DMS114 treated with DMSO at 0.1 percent for 48 hours (cell line): Measurements from ENCODE around the gene FMNL1.

Source experiments
- DNase-seq: peaks from one replicate; lab custom pipeline; 2025; ENCODE audit not compliant: unreplicated experiment; lab: John Stamatoyannopoulos, UW

FMNL1 gene

DNA sequence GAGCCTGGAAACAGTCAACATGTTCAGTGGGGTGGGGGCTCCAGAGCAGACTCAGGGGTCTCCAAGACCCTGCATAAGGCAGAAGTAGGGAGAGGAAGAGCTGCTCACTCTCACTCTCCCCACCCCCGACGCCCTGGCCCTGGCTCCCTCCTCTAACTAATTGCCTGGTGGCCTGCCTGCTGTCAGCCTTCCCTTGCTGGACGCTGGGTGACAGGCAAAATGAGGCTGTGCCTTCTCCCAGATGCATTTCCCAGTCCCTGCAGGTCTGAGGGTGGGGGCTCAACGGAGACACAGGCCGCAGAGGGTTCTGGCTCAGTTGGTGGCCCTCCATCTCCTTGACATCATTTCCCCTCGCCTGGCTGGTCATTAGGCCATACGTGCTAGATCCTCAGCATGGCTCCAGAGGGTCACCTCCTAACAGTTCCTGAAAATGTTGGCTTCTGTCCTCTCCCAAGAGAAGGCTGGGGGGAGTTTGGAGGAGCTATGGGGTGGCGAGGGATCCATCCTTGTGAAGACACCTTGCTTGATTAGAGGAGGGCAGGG lies 1.4 kb downstream of the FMNL1 start:
- no peak for DNase-seq

DNA sequence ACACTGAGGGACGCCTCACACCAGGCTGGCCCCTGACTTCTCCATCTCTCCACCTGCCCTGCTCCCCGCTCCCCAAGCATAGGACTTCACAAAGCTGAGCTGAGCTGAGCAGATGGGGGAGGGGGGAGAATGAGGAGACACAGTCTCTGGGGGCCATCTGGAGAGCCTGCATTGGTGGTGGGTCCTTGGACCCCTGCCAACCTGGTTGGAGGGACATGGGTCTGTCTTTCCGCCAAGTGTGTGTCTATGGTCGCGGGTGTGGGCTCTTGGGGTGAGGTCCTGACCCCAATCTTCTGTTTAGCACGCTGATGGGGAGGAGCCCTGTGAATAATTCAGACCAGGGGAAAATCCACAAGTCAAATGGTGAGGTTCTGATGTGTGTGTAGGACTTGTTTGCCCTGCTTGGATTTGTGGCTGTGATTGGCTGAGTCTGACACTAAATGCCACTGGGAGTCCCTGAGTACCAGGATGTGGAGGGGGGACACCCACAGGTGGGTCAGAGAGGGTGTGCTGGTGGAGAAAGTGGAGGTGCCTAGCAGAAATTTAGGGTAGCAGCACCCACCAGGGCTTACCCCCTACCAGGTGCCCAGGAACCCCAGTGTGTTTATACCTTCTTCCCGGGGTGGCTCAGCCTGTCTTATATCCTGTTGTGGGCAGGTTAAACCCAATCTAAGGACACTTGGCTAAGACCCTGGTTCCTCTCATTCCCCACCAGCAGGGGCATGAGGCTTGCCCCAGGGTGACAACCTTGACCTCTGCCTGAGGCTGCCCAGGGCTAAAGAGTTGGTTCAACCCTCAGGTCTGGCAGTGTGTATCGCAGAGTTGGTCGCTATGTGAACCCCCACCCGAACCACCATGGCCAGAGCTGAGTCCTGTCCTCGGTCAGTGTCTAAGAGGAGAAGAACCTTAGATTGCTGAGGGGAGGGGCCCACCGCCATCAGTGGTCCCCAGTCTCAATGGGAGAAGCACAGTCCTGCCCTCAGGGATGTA lies 2.1 kb downstream of the FMNL1 start:
- no peak for DNase-seq

DNA sequence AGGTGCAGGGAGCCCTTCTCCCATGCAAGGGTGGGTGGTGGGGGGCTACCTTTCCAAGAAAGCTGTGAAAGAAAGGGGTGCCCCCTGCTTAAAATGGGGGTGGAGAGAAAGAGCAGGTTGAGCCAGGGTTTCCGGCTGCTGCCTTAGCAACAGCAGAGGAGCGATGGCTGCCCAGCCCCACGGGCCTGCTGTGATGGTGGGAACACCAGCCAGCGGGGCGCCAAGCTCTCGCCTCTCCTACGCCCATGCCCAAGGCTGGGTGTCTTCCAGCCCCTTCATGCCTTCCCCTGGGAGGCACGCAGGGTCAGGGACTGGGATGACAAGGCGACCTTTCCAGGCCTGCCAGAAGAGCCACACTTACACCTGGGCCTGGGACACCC lies 3.0 kb downstream of the FMNL1 start:
- no peak for DNase-seq

DNA sequence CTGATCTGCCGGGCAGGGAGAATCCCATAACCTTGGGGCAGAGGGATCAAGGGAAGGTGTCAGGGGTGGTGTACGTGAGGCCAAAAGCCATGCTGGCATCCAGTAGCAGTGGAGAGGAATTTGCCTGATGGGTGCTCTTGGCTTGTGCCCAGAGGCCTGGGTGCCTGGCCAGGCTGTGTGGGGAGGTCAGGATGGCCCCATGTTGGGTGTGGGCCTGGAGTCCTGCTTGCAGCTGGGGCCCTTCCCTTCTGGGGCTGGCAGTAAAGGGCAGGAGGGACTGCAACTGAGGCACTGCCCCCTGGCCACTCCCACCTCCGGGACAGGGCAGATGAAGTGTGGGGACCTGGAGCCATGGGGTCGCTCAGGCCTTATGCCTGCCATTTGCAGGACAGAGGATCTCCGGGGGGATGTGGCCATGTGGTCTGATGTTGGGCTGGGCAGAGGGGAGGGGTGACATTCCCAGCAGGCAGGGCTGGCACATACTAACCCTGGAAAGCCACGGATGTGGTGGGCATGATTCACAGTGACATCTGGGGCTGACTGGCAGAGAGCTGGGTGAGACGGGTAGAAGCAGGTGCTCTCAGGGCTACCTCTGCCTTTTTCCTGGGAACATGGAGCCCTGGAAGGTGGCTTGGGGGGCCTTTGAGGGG lies 3.5 kb downstream of the FMNL1 start:
- no peak for DNase-seq

DNA sequence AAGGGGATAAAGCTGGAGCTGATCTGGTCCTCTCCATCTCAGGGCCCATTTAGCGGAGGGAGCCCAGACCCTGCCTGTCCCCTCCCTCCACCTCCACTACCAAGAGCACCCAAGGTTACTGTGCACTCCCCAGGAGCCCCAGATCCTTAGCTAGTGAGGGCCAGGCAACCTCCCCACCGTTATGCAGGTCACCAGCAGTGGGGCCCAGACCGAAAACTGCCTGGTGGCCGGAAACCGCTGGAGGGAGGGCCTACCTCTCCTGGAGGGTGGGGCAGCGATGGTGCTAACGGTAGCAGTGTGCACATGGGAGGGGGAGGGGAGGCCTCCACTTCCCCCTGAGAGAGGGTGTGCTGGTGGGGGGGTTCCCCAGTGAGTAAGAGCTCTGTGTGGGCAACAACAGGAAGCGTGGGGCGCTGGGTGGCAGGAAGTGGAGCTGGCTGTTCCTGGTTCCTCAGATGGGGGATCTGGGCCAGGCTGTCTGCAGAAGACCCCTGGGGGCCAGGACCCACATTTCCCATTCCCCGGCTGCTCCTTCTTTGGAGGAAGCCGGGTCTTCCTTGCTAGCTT lies 4.4 kb downstream of the FMNL1 start:
- DNase-seq: no peak

DNA sequence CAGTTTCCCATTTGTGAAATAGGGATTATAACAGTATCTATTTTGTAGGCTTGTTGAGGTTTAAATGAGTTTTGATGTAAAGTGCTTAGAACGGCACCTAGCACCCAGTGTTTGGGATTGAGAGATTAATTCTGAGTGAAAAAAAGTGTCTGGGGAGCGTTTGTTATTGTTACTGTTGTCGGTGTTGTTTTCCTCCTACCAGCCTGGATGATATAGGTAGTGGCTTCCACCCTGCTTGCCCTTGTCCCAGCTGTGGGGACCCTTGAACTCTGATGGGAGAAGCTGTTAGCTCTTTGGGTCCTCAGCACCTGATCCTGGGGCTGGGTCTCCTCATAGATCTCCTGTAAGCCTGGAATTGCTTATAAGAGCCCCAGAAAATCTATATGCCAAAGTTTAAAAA lies 4.9 kb downstream of the FMNL1 start:
- no peak for DNase-seq

DNA sequence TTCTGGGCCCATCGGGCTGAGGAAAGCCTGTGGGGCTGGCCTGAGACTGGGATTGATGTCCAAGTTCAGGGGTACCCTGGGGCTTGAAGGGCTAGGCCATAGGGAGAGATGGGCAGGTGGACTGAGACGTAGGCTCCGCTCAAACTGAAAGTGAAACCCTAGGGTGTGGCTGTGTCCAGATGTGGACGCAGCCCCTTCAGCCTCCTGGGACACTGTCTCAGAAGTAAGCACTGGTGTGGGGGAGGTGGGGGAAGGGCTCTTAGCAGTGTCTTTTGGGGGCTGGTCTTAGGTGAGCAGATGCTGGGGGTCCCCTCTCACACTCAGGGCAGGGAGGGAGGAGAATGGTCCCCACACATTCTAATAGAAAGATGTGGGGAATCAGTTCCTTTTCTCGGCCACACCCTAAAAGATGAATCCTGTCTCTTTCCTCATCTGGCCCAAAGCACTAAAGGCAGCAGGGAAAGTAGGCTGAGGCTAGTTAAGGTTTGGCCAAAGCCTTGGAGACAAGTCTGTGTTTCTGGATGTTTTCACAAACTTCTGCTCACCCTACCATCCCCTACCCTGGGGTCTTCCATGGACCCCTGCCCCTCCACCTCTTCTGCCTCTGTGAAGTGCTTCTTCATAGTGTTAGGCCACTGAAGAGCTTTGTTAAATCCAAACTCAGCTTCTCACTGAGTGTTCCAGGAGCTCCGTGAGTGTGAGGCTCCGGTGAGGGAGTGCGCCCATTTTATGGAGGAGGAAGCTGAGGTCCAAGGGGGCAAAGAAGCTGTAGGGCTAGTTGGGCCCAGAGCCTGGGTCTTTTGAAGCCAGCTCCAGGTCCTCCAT lies 5.6 kb downstream of the FMNL1 start:
- DNase-seq: no peak

DNA sequence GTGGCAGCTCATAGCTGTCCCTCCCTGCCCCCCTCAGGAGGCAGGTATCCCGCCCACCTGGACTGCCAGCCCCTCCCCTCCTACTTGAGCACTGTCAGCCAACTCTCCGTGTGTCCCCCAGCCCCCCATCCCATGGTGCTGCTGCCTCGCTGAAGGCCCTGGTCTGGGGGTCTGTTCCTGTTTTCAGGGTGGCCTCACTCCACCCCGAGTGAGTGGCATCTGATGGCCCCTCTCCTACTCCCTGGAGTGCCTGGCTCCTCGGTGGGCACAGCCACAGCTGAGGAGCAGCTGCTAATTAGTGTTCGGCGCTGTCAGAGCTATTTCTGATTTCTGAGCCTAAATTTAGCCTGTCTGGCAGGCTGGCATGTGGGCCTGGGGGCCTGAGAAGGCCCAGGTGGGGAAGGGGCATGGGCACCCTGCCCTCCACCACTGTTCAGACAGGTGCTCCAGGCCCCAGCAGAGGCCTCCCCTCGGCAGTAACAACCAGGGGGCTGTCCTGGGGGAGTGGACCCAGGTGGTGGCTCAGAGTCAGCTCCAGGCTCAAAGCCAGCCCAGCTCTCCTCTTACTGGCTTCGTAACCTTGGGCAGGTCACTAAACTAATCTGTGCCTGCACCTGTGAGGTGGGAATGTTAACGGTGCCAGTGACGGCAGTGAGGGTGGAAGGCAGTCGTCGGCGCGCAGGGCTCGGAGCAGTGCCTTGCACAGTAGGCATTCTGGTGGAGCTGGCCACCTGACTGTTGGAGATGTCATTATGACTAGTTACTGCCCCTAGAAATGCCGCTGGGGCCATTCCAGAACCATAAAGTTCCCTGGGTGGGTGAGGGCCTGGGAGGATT lies 6.5 kb downstream of the FMNL1 start:
- DNase-seq: no peak

DNA sequence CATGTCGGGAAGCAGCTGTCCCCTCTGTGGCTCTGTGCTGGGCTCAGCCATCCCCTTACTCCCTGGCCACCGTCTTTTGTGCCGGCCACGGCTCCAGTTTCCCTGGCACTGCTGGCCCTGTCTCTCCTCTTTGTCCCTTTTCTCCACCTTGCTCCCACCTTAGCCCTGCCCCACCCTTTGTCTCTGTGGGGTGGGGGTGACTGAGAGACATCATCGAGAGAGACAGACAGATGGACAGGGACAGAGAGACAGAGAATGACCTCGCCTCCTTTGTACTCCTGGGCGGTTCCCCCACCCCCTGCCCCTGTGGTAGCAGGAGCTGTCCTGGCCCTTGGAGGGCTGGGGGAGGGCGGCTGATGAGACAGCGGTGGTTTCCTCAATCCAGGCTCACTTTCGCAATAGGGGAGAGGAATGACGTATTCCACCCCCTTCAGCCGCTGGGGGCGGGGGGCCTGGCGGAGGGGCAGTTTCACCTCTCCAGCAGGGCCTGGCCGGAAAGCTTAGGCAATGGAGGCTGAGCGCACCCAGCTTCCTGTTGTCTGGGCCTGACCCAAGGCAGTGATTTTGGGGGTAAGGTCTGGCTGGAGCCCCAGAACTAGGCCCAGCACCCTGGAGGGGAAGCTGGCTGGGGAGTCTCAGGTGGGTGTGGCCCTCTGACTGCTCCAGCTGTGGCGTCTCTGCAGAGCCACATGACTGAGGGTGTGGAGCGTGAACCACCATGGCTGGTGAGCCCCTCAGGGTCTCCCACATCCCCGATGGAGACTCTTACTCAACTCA lies 7.3 kb downstream of the FMNL1 start:
- no peak for DNase-seq

DNA sequence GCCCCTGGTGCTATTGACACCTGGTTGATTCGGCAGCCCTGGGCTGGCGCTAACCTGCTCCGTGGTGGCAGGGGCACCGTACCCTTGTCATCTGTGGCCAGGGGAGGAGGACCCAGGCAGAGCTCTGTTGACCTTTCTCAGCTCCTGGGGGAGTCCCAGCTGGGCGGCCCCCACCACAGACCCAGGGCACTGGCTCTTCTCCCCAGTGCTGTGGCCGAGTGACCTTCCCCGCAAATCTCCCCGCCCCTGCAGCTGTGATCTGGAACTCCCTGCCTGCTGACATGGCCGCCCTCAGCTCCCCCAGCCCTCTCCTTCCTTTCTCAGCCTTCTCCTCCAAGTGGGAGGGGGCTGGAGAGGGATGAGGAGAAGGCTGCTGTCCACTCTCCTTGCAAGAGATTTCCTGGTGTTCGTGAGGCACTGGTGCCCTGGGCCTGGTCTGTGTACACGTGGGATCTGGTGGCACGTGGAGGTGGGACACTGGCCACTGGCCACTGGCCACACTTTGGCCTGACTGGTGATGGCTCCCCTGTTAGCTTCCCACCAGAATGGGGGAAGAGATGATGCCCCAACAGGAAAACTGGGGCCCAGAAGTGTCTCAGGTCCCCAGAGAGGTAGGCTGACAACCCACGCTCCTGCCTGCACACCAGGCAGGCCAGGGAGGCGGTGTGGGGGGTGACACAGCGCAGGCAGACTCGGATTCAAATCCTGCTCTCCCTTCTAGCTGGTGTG lies 8.2 kb downstream of the FMNL1 start:
- DNase-seq: no peak

DNA sequence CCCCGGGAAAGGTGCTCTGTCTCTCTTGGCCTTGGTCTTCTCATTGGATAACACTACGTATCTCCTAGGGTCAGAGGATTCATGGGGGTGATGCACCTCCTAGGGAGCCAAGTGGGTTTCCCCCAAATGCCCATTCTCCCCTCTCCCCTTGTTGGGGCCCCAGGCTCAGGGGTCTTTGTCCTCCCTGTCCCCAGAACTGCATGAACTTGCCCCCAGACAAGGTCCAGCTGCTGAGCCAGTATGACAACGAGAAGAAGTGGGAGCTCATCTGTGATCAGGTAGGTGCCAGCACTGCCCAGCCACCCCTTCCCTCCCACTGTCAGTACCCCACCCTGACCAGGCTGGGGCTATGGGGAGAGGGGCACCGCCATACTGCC lies 8.7 kb downstream of the FMNL1 start:
- no peak for DNase-seq

DNA sequence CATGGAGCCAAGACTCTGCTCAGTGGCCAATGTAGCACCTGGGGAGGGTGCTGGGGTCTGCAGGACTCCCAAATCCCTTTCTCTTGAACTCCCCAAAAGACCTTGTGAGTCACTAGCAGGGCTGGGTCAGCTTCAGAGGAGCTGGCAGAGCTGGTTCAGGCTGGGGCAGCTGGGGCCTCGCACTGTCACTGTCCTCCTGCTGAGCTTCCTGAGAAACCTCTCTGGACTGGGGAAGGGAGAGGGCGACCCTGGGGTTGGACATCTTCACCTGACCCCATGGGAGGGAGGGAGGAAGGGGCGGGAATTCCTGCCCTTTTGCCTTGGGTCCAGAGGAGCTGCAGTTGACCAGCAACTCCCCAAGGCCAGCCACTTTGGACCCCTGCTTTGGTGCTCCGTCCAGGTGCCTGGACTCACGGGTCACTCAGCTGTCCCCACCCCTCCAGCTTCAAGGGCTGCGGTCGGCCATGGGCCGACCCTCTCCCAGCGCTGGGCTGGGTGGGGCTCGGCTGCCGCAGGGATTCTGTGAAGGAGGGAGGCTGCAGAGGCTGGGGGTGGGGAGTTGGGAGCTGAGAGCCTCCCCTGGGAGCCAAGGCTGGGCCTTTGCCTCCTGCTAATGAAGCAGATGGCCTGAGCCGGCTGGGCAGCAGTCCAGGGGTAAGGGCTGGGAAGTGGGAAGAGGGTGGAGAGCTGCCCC lies 9.2 kb downstream of the FMNL1 start:
- DNase-seq: no peak

DNA sequence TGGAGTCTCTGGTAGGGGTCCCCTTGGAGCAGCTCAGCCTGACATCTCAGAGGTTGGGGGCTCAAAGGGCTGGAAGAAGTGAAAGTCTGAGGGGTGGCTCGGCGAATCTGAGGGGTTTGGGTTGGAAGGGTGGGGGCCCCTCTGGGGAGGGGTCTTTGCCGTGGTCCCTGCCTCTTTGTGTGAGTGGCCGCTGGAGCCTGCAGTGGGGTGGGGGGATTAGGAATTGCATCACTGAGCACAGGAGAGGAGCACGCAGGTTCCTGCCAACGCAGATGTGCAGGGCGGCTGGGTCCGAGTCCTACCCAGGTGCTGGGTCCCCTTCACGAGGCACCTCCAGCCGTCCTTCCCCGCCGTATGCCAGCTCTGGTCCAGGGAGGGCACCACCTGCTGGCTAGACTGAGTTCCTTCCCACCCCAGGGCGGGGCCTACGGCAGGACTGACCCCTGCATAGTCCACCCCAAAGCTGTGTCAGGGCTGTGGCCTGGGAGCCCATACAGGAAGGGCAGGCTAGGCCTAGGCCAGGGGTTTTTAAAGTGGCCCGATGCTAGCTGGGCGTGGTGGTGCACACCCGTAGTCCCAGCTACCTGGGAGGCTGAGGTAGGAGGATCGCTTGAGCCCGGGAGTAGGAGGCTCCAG lies 9.9 kb downstream of the FMNL1 start:
- no peak for DNase-seq

DNA sequence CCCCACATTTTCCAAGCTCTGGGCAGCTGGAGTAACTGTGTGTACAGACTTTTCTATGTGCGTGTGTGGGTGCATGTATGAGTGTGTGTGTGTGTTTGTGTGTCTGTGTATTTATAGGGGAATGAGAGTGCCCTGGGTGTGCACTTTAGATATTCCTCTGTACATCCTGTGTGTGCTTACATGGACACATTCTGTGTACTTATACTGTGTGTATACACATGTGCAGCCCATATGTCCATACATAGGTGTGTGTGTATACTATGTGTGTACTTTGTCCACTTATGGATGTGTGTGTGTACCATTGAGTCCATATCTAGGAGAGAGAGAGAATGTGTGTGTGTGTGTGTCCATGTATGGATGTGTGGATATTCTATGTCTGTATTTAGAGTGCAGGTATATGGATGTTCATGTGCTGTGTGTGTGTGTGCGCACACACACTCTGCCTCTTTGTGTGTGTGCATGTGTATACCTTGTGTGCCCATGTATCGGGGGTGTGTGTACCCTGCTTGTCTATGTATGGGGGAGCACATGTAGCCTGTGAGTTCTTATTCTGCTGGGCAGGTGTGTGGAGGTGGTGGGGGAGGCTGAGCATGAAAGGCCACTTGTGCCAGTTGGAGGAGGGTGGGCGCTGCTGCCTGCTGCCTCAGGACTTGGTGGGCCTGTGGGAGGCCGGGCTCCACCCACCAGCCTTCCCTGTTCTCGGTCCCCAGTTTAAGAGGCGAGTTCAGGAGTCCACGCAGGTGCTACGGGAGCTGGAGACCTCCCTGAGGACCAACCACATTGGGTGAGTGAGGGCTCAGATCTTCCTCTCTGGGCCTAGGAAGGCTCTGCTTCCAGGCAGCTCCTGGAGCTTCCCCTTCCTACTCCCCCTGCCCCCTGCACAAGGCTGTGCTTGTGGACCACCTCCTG lies 11.1 kb downstream of the FMNL1 start:
- no peak for DNase-seq

DNA sequence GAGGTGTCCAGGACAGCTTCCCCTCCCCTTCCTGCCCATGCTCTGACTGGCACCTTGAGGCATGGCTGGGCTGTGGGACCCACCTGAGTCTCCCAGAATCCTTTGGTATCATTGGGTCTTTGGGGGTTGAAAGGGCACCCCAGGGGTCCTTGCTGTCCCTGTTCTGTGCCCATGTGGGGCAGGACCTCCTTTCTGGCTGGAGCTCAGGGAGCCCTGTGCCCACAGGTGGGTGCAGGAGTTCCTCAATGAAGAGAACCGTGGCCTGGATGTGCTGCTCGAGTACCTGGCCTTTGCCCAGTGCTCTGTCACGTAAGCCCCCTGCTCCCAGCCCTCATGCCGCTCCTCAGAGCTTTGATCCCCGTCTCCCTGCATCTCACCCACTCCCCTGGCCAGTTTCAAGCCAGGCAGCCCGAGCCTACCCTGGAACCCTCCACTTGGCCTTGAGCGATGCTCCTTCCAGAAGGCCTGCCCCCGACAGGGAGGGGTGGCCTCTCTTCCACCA lies 11.8 kb downstream of the FMNL1 start:
- no peak for DNase-seq

DNA sequence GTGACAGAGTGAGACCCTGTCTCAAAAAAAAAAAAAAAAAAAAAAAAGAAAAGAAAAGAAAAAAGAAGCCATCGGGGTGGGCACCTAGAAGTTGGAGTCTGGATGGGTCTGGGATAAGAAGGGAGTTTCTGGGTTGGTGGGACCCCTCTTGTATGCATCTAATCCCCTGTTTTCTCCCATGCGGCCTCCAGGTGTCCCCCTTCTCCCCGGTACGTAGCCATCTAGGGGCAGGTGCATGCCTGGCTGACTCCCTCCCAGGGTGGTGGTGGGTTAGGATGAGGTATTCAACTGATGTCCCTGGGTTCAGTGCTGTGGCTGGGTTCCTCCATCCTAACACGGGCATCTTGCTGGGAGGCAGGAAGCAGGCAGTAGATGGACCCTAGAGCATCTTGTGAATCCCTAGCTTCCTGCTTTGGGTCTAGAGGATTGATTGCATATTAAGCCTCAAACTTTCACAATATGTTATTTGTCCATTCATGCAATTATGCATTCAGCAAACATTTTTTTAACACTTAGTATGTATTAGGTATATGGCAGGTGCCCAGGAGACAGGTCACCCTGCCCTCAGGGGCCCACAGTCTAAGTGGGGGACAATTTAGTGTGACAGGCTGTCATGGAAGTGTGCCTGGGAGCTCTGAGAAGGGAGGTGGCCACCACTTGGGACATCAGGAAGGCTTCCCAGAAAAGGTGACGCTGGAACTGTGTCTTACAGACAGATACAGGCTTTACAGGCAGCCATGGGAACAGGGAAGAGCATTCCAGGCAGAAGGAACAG lies 13.1 kb downstream of the FMNL1 start:
- no peak for DNase-seq
